Stimulated activated CD4-positive, alpha-beta T cell treated with anti-CD3 and anti-CD28 coated beads, Interleukin-12 subunit alpha, Interleukin-12 subunit beta, amount 100 ng/mL, for 48 hours (primary cell): ENCODE data around the gene BEX3.
A peak's percentile ranks its signal among the peaks of the same experiment; 100 is the strongest.
"Not testable (repeated sequence)": the region's sequence is repeated elsewhere in the genome, so short reads cannot be mapped to it uniquely, and the experiment has no call there.

Source experiments
- DNase-seq, 3 donors: peaks; one replicate each; pipeline ENCODE4 v3.0.0-alpha.2; 2020; ENCODE audit warnings: low read depth in 2 of 3, low spot score in 1 of 3

BEX3 gene

GRCh38 chrX:103376118-103376978 is at the start of gene BEX3:
TSS of gene BEX3 (plus strand) at chrX:103376538. CDS start at chrX:103377522, 984 bp downstream.
- peak in 1 of 3 donors; percentile 3 for DNase-seq

- DNase-seq = no peak
Observed at GRCh38 chrX:103329991-103330390, 46.3 kb upstream of the BEX3 start, which contains the start of gene TCEAL7. TSS of gene TCEAL7 (plus strand) at chrX:103330239. CDS start at chrX:103331404, 1,165 bp downstream.

- DNase-seq = no peak
Observed at GRCh38 chrX:103330681-103331288, 45.6 kb upstream of the BEX3 start.

GRCh38 chrX:103338663-103339062 is 37.7 kb upstream of the BEX3 start:
- no peak for DNase-seq

- DNase-seq = peak in 1 of 3 donors; percentile 29
Observed at GRCh38 chrX:103343105-103343504, 33.2 kb upstream of the BEX3 start.

- no peak for DNase-seq
Observed at GRCh38 chrX:103344606-103345005, 31.7 kb upstream of the BEX3 start.

- DNase-seq = no peak
Observed at GRCh38 chrX:103347682-103348397, 28.5 kb upstream of the BEX3 start.

- no peak for DNase-seq
Observed at GRCh38 chrX:103356130-103356798, 20.1 kb upstream of the BEX3 start, which contains the start of gene TCEAL9. TSS of gene TCEAL9 (plus strand) at chrX:103356506. CDS start at chrX:103357685, 1,179 bp downstream.

GRCh38 chrX:103356858-103357257 is 19.5 kb upstream of the BEX3 start:
- no peak for DNase-seq

GRCh38 chrX:103357871-103358270 is 18.5 kb upstream of the BEX3 start:
- no peak for DNase-seq

- DNase-seq = not testable (repeated sequence)
Observed at GRCh38 chrX:103359605-103360004, 16.7 kb upstream of the BEX3 start.

- no peak for DNase-seq
Observed at GRCh38 chrX:103360092-103360491, 16.2 kb upstream of the BEX3 start.

- DNase-seq = no peak
Observed at GRCh38 chrX:103360916-103361315, 15.4 kb upstream of the BEX3 start.

- DNase-seq = no peak
Observed at GRCh38 chrX:103361798-103362197, 14.5 kb upstream of the BEX3 start.

- no peak for DNase-seq
Observed at GRCh38 chrX:103362474-103362873, 13.9 kb upstream of the BEX3 start.

GRCh38 chrX:103363046-103363445 is 13.3 kb upstream of the BEX3 start:
- DNase-seq = no peak

- no peak for DNase-seq
Observed at GRCh38 chrX:103367502-103367901, 8.8 kb upstream of the BEX3 start.

GRCh38 chrX:103369479-103369878 is 6.9 kb upstream of the BEX3 start:
- no peak for DNase-seq

GRCh38 chrX:103372886-103373285 is 3.5 kb upstream of the BEX3 start:
- DNase-seq = no peak

- DNase-seq = no peak
Observed at GRCh38 chrX:103373581-103373980, 2.8 kb upstream of the BEX3 start.

- DNase-seq = no peak
Observed at GRCh38 chrX:103376979-103377324, 614 bp downstream of the BEX3 start.
